ENCODE measurements around the gene NFIC. TPM values are rescaled to one million over a fixed set of nuclear protein-coding genes. Genes with fewer than 3 reads are reported as not detected.
"Not testable (repeated sequence)": the region's sequence is repeated elsewhere in the genome, so short reads cannot be mapped to it uniquely, and the experiment has no call there.

NFIC gene
- polyA plus RNA-seq, 1 donor from 2014 or later: 0.24 TPM

- TF ChIP-seq REST (IDR thresholded peaks at IDR 0.05; ENCODE audit: borderline replicate concordance): no peak
- TF ChIP-seq RAD21 (conservative IDR thresholded peaks at IDR 0.05): no peak
- TF ChIP-seq CTCF (IDR thresholded peaks at IDR 0.05; ENCODE audit: poor library complexity, severe bottlenecking): no peak
- no peak for TF ChIP-seq MXI1 (conservative IDR thresholded peaks at IDR 0.05; ENCODE audit: poor library complexity, severe bottlenecking)
- TF ChIP-seq EP300 (conservative IDR thresholded peaks at IDR 0.05; ENCODE audit: poor library complexity, severe bottlenecking): no peak
- TF ChIP-seq POLR2AphosphoS5 (IDR thresholded peaks at IDR 0.05): no peak
- no peak for TF ChIP-seq TAF1 (IDR thresholded peaks at IDR 0.05; ENCODE audit: low read depth)
- no peak for TF ChIP-seq EZH2 (IDR thresholded peaks at IDR 0.05; ENCODE audit: borderline replicate concordance, insufficient read depth, low read length, poor library complexity, severe bottlenecking)
- no peak for TF ChIP-seq SMC3 (conservative IDR thresholded peaks at IDR 0.05; ENCODE audit: poor library complexity)
- Histone ChIP-seq H3K9ac (ENCODE audit: low read length) (peak overlapping the region; percentile 94), H3K27ac (ENCODE audit: low read length) (peak overlapping the region; percentile 60), H3K4me2 (ENCODE audit: low read length) (peak overlapping the region; percentile 80), H3K9me2 (ENCODE audit: insufficient read depth, low read length) (no peaks in the 10 kb centered on the region), H3K36me3 (ENCODE audit: insufficient read depth, low read length) (no peaks in the 10 kb centered on the region), H3K9me3 (ENCODE audit: low read length) (no peaks in the 10 kb centered on the region), H4K20me1 (ENCODE audit: insufficient read depth) (peaks cover 22% of the 10 kb centered on the region), H3K4me3 (ENCODE audit: low read length) (peak overlapping the region; percentile 95), H3F3A (ENCODE audit: insufficient read depth, low read length, poor library complexity, severe bottlenecking) (no peaks in the 10 kb centered on the region), H3K27me3 (ENCODE audit: insufficient read depth, low read depth, low read length) (no peaks in the 10 kb centered on the region), H3K79me2 (replicated peaks; ENCODE audit: insufficient read depth, low read length) (peaks cover 53% of the 10 kb centered on the region), H2AFZ (ENCODE audit: low read depth, low read length) (no peak overlapping the region)
Observed at GRCh38 chr19:3507371-3508120, 141.2 kb downstream of the NFIC start.

- not testable (repeated sequence) for H2AFZ ChIP-seq (ENCODE audit: low read depth, low read length); H3K4me2 ChIP-seq (ENCODE audit: low read length); H3K36me3 ChIP-seq (ENCODE audit: insufficient read depth, low read length); H3K9me2 ChIP-seq (ENCODE audit: insufficient read depth, low read length); H3K27ac ChIP-seq (ENCODE audit: low read length); H3K27me3 ChIP-seq (ENCODE audit: insufficient read depth, low read depth, low read length); H3F3A ChIP-seq (ENCODE audit: insufficient read depth, low read length, poor library complexity, severe bottlenecking); H3K9me3 ChIP-seq (ENCODE audit: low read length)
- H4K20me1 ChIP-seq (ENCODE audit: insufficient read depth): peaks cover 27% of the 10 kb centered on the region
- H3K9ac ChIP-seq (ENCODE audit: low read length): peak overlapping the region; percentile 94
- H3K4me3 ChIP-seq (ENCODE audit: low read length): peak overlapping the region; percentile 95
- peaks cover 58% of the 10 kb centered on the region for H3K79me2 ChIP-seq (replicated peaks; ENCODE audit: insufficient read depth, low read length)
Observed at GRCh38 chr19:3508121-3508661, 141.8 kb downstream of the NFIC start.
